H9 (cell line): ENCODE measurements around the gene RESP18. TPM values are rescaled to one million over a fixed set of nuclear protein-coding genes. Genes with fewer than 3 reads are reported as not detected.

ENCODE experiments used
- DNase-seq: peaks from one replicate; pipeline ENCODE4 v3.0.0-alpha.2; 2017
- H2AFZ ChIP-seq: one replicate; pipeline ENCODE4 v1.6.1; 2013; ENCODE audit warnings: mild to moderate bottlenecking, low read length, control low read depth, moderate library complexity
- H2AK5ac ChIP-seq: 2 replicates; pipeline ENCODE4 v1.6.1; 2013; ENCODE audit warnings: low read length, control low read depth, mixed read lengths; ENCODE audit not compliant: insufficient read length
- H2BK120ac ChIP-seq: one replicate; pipeline ENCODE4 v1.6.1; 2013; ENCODE audit warnings: low read depth, mild to moderate bottlenecking, low read length, control low read depth, inconsistent platforms; ENCODE audit not compliant: poor library complexity, severe bottlenecking
- H2BK12ac ChIP-seq: 2 replicates; pipeline ENCODE4 v1.6.1; 2013; ENCODE audit warnings: low read length, control low read depth, mixed read lengths, low read depth; ENCODE audit not compliant: insufficient read length
- H2BK15ac ChIP-seq: 2 replicates; pipeline ENCODE4 v1.6.1; 2013; ENCODE audit warnings: low read depth, low read length, control low read depth
- H2BK20ac ChIP-seq: one replicate; pipeline ENCODE4 v1.6.1; 2013; ENCODE audit warnings: low read depth, mild to moderate bottlenecking, low read length, control low read depth, inconsistent platforms; ENCODE audit not compliant: poor library complexity, severe bottlenecking
- H2BK5ac ChIP-seq: 2 replicates; pipeline ENCODE4 v1.6.1; 2013; ENCODE audit warnings: low read length, control low read depth, mixed read lengths; ENCODE audit not compliant: insufficient read length
- H3K14ac ChIP-seq: 2 replicates; pipeline ENCODE4 v1.6.1; 2013; ENCODE audit warnings: low read length, control low read depth; ENCODE audit not compliant: insufficient read depth
- H3K18ac ChIP-seq: 2 replicates; pipeline ENCODE4 v1.6.1; 2013; ENCODE audit warnings: low read depth, mild to moderate bottlenecking, mixed read lengths, low read length, control low read depth; ENCODE audit not compliant: insufficient read length
- H3K23ac ChIP-seq: 2 replicates; pipeline ENCODE4 v1.6.1; 2013; ENCODE audit warnings: low read length, control low read depth, mixed read lengths, low read depth; ENCODE audit not compliant: insufficient read length
- H3K23me2 ChIP-seq: 2 replicates; pipeline ENCODE4 v1.6.1; 2013; ENCODE audit warnings: low read depth, mild to moderate bottlenecking, mixed read lengths, low read length, control low read depth; ENCODE audit not compliant: insufficient read length, poor library complexity, severe bottlenecking
- H3K27ac ChIP-seq: 2 replicates; pipeline ENCODE4 v1.5.1; 2013; ENCODE audit warnings: low read length, control low read depth, mixed read lengths, low read depth; ENCODE audit not compliant: insufficient read length
- H3K27me3 ChIP-seq: 2 replicates; pipeline ENCODE4 v1.6.1; 2013; ENCODE audit warnings: low read length, control low read depth, inconsistent platforms; ENCODE audit not compliant: insufficient read depth
- H3K4ac ChIP-seq: 2 replicates; pipeline ENCODE4 v1.6.1; 2013; ENCODE audit warnings: low read depth, mild to moderate bottlenecking, control low read depth, inconsistent platforms, low read length, moderate library complexity
- H3K4me1 ChIP-seq: 2 replicates; pipeline ENCODE4 v1.6.1; 2013; ENCODE audit warnings: low read length, control low read depth, inconsistent platforms; ENCODE audit not compliant: insufficient read depth
- H3K4me2 ChIP-seq: 2 replicates; pipeline ENCODE4 v1.6.1; 2013; ENCODE audit warnings: low read length, control low read depth, mixed read lengths; ENCODE audit not compliant: insufficient read length, insufficient read depth
- H3K56ac ChIP-seq: 2 replicates; pipeline ENCODE4 v1.6.1; 2013; ENCODE audit warnings: low read depth, mild to moderate bottlenecking, mixed read lengths, low read length, control low read depth; ENCODE audit not compliant: insufficient read length
- H3K79me1 ChIP-seq: 2 replicates; pipeline ENCODE4 v1.6.1; 2013; ENCODE audit warnings: low read depth, mild to moderate bottlenecking, moderate library complexity, low read length, control low read depth, inconsistent platforms; ENCODE audit not compliant: insufficient read depth, poor library complexity, severe bottlenecking
- H3K79me2 ChIP-seq: 2 replicates; pipeline ENCODE4 v1.6.1; 2013; ENCODE audit warnings: low read length, control low read depth, inconsistent platforms; ENCODE audit not compliant: insufficient read depth
- H3K9ac ChIP-seq: 2 replicates; pipeline ENCODE4 v1.6.1; 2013; ENCODE audit warnings: low read length, control low read depth, mixed read lengths; ENCODE audit not compliant: insufficient read length; ENCODE audit errors: extremely low read depth
- H3K9me3 ChIP-seq: one replicate; pipeline ENCODE4 v1.6.1; 2013; ENCODE audit warnings: low read depth, low read length, inconsistent platforms; ENCODE audit not compliant: control insufficient read depth
- H3T11ph ChIP-seq: one replicate; pipeline ENCODE4 v1.6.1; 2013; ENCODE audit warnings: mild to moderate bottlenecking, low read length, control low read depth, inconsistent platforms
- H4K20me1 ChIP-seq: one replicate; pipeline ENCODE4 v1.6.1; 2013; ENCODE audit not compliant: control insufficient read depth, insufficient read length, insufficient read depth
- H4K5ac ChIP-seq: 2 replicates; pipeline ENCODE4 v1.6.1; 2013; ENCODE audit warnings: low read depth, mild to moderate bottlenecking, mixed read lengths, low read length, control low read depth; ENCODE audit not compliant: insufficient read length
- H4K8ac ChIP-seq: replicated peaks from 2 replicates; pipeline ENCODE4 v1.6.1; 2013; ENCODE audit warnings: low read length, control low read depth, mixed read lengths, low read depth; ENCODE audit not compliant: insufficient read length
- H4K91ac ChIP-seq: 2 replicates; pipeline ENCODE4 v1.6.1; 2013; ENCODE audit warnings: low read depth, mild to moderate bottlenecking, moderate library complexity, mixed read lengths, low read length, control low read depth; ENCODE audit not compliant: insufficient read length
- H3K27ac Mint-ChIP-seq, 3 experiments: 2 replicates in 2 of 3; 3 replicates in 1 of 3; pipeline ENCODE4 v1.8.0; 2020 to 2021; ENCODE audit warnings: mixed read lengths in 3 of 3, mild to moderate bottlenecking in 1 of 3, moderate library complexity in 1 of 3
- H3K27me3 Mint-ChIP-seq: 2 replicates; pipeline ENCODE4 v1.8.0; 2021; ENCODE audit warnings: low read depth, mild to moderate bottlenecking, moderate library complexity, mixed read lengths
- H3K36me3 Mint-ChIP-seq, 3 experiments: 2 replicates in 2 of 3; 3 replicates in 1 of 3; pipeline ENCODE4 v1.8.0; 2020 to 2021; ENCODE audit warnings: low read depth in 3 of 3, mixed read lengths in 3 of 3; ENCODE audit not compliant: insufficient read depth in 1 of 3
- H3K4me1 Mint-ChIP-seq, 2 experiments: 2 replicates each; pipeline ENCODE4 v1.8.0; 2020; ENCODE audit warnings: mixed read lengths in 2 of 2
- H3K4me3 Mint-ChIP-seq, 2 experiments: 2 replicates in 1 of 2; 3 replicates in 1 of 2; pipeline ENCODE4 v1.8.0; 2020 to 2021; ENCODE audit warnings: mild to moderate bottlenecking in 2 of 2, mixed read lengths in 2 of 2, moderate library complexity in 1 of 2
- H3K9me3 Mint-ChIP-seq, 2 experiments: 2 replicates in 1 of 2; 3 replicates in 1 of 2; pipeline ENCODE4 v1.8.0; 2020; ENCODE audit warnings: mild to moderate bottlenecking in 2 of 2, mixed read lengths in 2 of 2, moderate library complexity in 1 of 2
- CTCF ChIP-seq: fragments of 200-600 bp; sonication (generic); conservative IDR thresholded peaks from 3 replicates; pipeline ENCODE4 v1.8.0; 2021; ENCODE audit warnings: antibody characterized with exemption, mild to moderate bottlenecking
- WGBS: extraction: QIAGEN DNeasy Blood & Tissue Kit; methylation state at CpG from one replicate; pipeline ENCODE4 v1.1.7; 2013; ENCODE audit warnings: missing lambda C conversion rate, low lambda C conversion rate, mixed read lengths; ENCODE audit not compliant: insufficient read length; ENCODE audit errors: extremely low coverage; 5-methylcytosine and 5-hydroxymethylcytosine counted together
- total RNA-seq: library from RNA; stranded (reverse); gene quantifications from 2 replicates; pipeline ENCODE4 v1.2.1, GENCODE V29; 2021

Gene RESP18
- total RNA-seq, 1 experiment from 2014 or later = not detected

- Mint-ChIP-seq H3K4me1 (peaks cover 0 to 3% of the 10 kb centered on the region in 2 experiments; a peak in 1 of 4 replicates), H3K27ac (no peak overlapping the region), H3K36me3 (peaks cover 10 to 12% (median 11%) of the 10 kb centered on the region in 3 experiments; a peak in 6 of 7 replicates), H3K27me3 (no peaks in the 10 kb centered on the region), H3K9me3 (no peaks in the 10 kb centered on the region), H3K4me3 (no peak overlapping the region)
- H2BK5ac ChIP-seq = no peak overlapping the region
- no peak overlapping the region for H2BK15ac ChIP-seq
- TF ChIP-seq CTCF = no peak
- no peak overlapping the region for H2AFZ ChIP-seq
- H4K8ac ChIP-seq = no peak overlapping the region
- no peak overlapping the region for H3K14ac ChIP-seq
- no peaks in the 10 kb centered on the region for H3K79me1 ChIP-seq
- no peak overlapping the region for H3K23ac ChIP-seq
- no CpG with 5 or more reads among the region's 2 CpGs for WGBS
- H3K79me2 ChIP-seq = no peaks in the 10 kb centered on the region
- no peak overlapping the region for H3K18ac ChIP-seq
- no peaks in the 10 kb centered on the region for H3K27me3 ChIP-seq
- no peaks in the 10 kb centered on the region for H3K23me2 ChIP-seq
- no peak overlapping the region for H3K56ac ChIP-seq
- no peak overlapping the region for H3K4me2 ChIP-seq
- H2AK5ac ChIP-seq = no peak overlapping the region
- H3K9me3 ChIP-seq = no peaks in the 10 kb centered on the region
- no peak for DNase-seq
- H2BK12ac ChIP-seq = no peak overlapping the region
- H3K4ac ChIP-seq = no peak overlapping the region
- no peak overlapping the region for H2BK20ac ChIP-seq
- no peak overlapping the region for H3K9ac ChIP-seq
- no peak overlapping the region for H3K27ac ChIP-seq
- no peaks in the 10 kb centered on the region for H4K20me1 ChIP-seq
- no peak overlapping the region for H4K91ac ChIP-seq
- H3T11ph ChIP-seq = no peak overlapping the region
- H3K4me1 ChIP-seq = no peaks in the 10 kb centered on the region
- H2BK120ac ChIP-seq = no peak overlapping the region
- no peak overlapping the region for H4K5ac ChIP-seq
Measured at GRCh38 chr2:219369447-219369861, 36.9 kb upstream of the RESP18 start.
